GM18858 (cell line): ENCODE data around the gene C2orf68.
A peak's percentile ranks its signal among the peaks of the same experiment; 100 is the strongest.
"Not testable (repeated sequence)": the region's sequence is repeated elsewhere in the genome, so short reads cannot be mapped to it uniquely, and the experiment has no call there.

ENCODE experiments used
- ATAC-seq: cut with Tn5 transposase; IDR thresholded peaks from one replicate; pipeline ENCODE4 v1.9.1; 2021; ENCODE audit not compliant: unreplicated experiment

Gene C2orf68

GRCh38 chr2:85611705-85612587, at the start of gene C2orf68:
Gene C2orf68, minus strand, starts transcription at chr2:85612066. Its CDS starts 82 bp downstream, at chr2:85611984.
- ATAC-seq, result peak; percentile 74

- ATAC-seq, result no peak
These were observed 49.4 kb upstream of the C2orf68 start for GRCh38 chr2:85661139-85661858.

- no peak for ATAC-seq
These were observed 48.9 kb upstream of the C2orf68 start for GRCh38 chr2:85660725-85661124.

- ATAC-seq, result not testable (repeated sequence)
These were observed 48.4 kb upstream of the C2orf68 start for GRCh38 chr2:85660301-85660700.

- no peak for ATAC-seq
These were observed 47.6 kb upstream of the C2orf68 start for GRCh38 chr2:85659324-85659981.

- not testable (repeated sequence) for ATAC-seq
These were observed 45.5 kb upstream of the C2orf68 start for GRCh38 chr2:85657399-85657798.

GRCh38 chr2:85656468-85656867, 44.6 kb upstream of the C2orf68 start:
- ATAC-seq, result no peak

- no peak for ATAC-seq
These were observed 44.1 kb upstream of the C2orf68 start for GRCh38 chr2:85655961-85656417.

GRCh38 chr2:85653996-85654395, 42.1 kb upstream of the C2orf68 start:
- ATAC-seq, result no peak

GRCh38 chr2:85652056-85652455, 40.2 kb upstream of the C2orf68 start:
- ATAC-seq, result no peak

- ATAC-seq, result no peak
These were observed 39.2 kb upstream of the C2orf68 start for GRCh38 chr2:85651097-85651496.

- ATAC-seq, result no peak
These were observed 38.6 kb upstream of the C2orf68 start for GRCh38 chr2:85650456-85650855.

- no peak for ATAC-seq
These were observed 37.6 kb upstream of the C2orf68 start for GRCh38 chr2:85649201-85650190.

GRCh38 chr2:85648619-85649018, 36.8 kb upstream of the C2orf68 start:
- no peak for ATAC-seq

GRCh38 chr2:85647823-85648526, 36.1 kb upstream of the C2orf68 start:
- peak; percentile 46 for ATAC-seq

GRCh38 chr2:85646166-85646565, 34.3 kb upstream of the C2orf68 start:
- ATAC-seq, result no peak

GRCh38 chr2:85644909-85645308, 33.0 kb upstream of the C2orf68 start:
- no peak for ATAC-seq

GRCh38 chr2:85642725-85643124, 30.9 kb upstream of the C2orf68 start:
- ATAC-seq, result peak; percentile 68

- no peak for ATAC-seq
These were observed 23.8 kb upstream of the C2orf68 start for GRCh38 chr2:85635636-85636035.

- no peak for ATAC-seq
These were observed 23.1 kb upstream of the C2orf68 start for GRCh38 chr2:85635011-85635410.
